ENCODE results near the gene CPS1.
A peak's percentile ranks its signal among the peaks of the same experiment; 100 is the strongest.

The CPS1 gene

GRCh38 chr2:210568108-210568507 lies 11.7 kb downstream of the CPS1 start (continued):
- TF ChIP-seq ZNF621 (tag by site-specific recombination; IDR thresholded peaks at IDR 0.05): no peak
- no peak for TF ChIP-seq ZBTB1 (tag by site-specific recombination; IDR thresholded peaks at IDR 0.05)
- TF ChIP-seq SETDB1 (IDR thresholded peaks at IDR 0.05; ENCODE audit: insufficient read length, low read length): no peak
- TF ChIP-seq ZFHX2 (tag by site-specific recombination; conservative IDR thresholded peaks at IDR 0.05): no peak
- no peak for TF ChIP-seq OSR2 (tag by site-specific recombination; IDR thresholded peaks at IDR 0.05)
- no peak for TF ChIP-seq ZNF518A (tag by site-specific recombination; conservative IDR thresholded peaks at IDR 0.05; ENCODE audit: low read depth)
- no peak for TF ChIP-seq ATF2 (tag by site-specific recombination; IDR thresholded peaks at IDR 0.05; ENCODE audit: low read depth)
- TF ChIP-seq ZNF629 (tag by site-specific recombination; IDR thresholded peaks at IDR 0.05): no peak

- no peaks in the 10 kb centered on the region for H3K9me3 ChIP-seq (ENCODE audit: control insufficient read depth, insufficient read depth, low read depth, low read length)
- H3K36me3 ChIP-seq (ENCODE audit: control insufficient read depth in 2 of 2, insufficient read depth in 1 of 2, low read length in 2 of 2): no peaks in the 10 kb centered on the region
- H3K4me3 ChIP-seq (ENCODE audit: low read depth, low read length): no peak overlapping the region
- no peaks in the 10 kb centered on the region for H3K4me1 ChIP-seq (ENCODE audit: control insufficient read depth, insufficient read depth, low read length)
- ChIA-PET CTCF (interaction anchor here (0.6 to 1.6 kb wide), 11 partner anchors 9 to 509 kb away, joined by 3 to 8 read pairs (median 4); partner anchors contain the start of gene CPS1), POLR2A (no interaction called here)
- H3K27ac ChIP-seq (ENCODE audit: extremely low read depth, low read depth, low read length): no peak overlapping the region
- TF ChIP-seq ZNF785 (tag by site-specific recombination; IDR thresholded peaks at IDR 0.05) (no peak), ZNF155 (tag by site-specific recombination; IDR thresholded peaks at IDR 0.05) (no peak), IKZF3 (tag by site-specific recombination; IDR thresholded peaks at IDR 0.05) (no peak), ZNF184 (tag by site-specific recombination; IDR thresholded peaks at IDR 0.05) (no peak), ZNF18 (tag by site-specific recombination; IDR thresholded peaks at IDR 0.05) (no peak), SP7 (tag by site-specific recombination; IDR thresholded peaks at IDR 0.05) (no peak), CTCF (tag by site-specific recombination; IDR thresholded peaks at IDR 0.05) (peak; percentile 47), ZNF707 (tag by site-specific recombination; IDR thresholded peaks at IDR 0.05) (no peak), HIC1 (tag by site-specific recombination; IDR thresholded peaks at IDR 0.05) (no peak), ZNF394 (tag by site-specific recombination; IDR thresholded peaks at IDR 0.05; ENCODE audit: borderline replicate concordance) (no peak), ZNF391 (tag by site-specific recombination; IDR thresholded peaks at IDR 0.05; ENCODE audit: borderline replicate concordance, low read depth) (no peak), ZNF654 (tag by site-specific recombination; IDR thresholded peaks at IDR 0.05; ENCODE audit: low read depth) (peak; percentile 65), TRIM28 (IDR thresholded peaks at IDR 0.05; ENCODE audit: borderline replicate concordance, low read length) (no peak), ZNF280C (tag by site-specific recombination; IDR thresholded peaks at IDR 0.05) (no peak)
These were observed 21.1 kb downstream of the CPS1 start for GRCh38 chr2:210577263-210578071.
